ENCODE results near the gene THAP4. TPM values are rescaled to one million over a fixed set of nuclear protein-coding genes. Genes with fewer than 3 reads are reported as not detected.

The THAP4 gene
- total and polyA plus RNA-seq, 8 donors: 16.0 to 172 (median 49.3) TPM

GRCh38 chr2:241539616-241540374 is 97.2 kb downstream of the THAP4 start:
- intact Hi-C loops (cut with DNase I; ENCODE audit: low total_unique reads): no loop called here
- Histone ChIP-seq H3K4me1 (peaks cover 15 to 22% (median 19%) of the 10 kb centered on the region in 4 donors), H3K27me3 (peaks cover 7 to 45% (median 17%) of the 10 kb centered on the region in 3 donors), H3K4me3 (no peak overlapping the region), H3K36me3 (no peaks in the 10 kb centered on the region), H3K9me3 (no peaks in the 10 kb centered on the region), H3K27ac (peak overlapping the region in 1 of 5 donors; percentile 69)
- WGBS, 5 donors: 92 to 97% (median 95%) methylated on average over 6 to 11 of the region's 11 CpGs
- TF ChIP-seq EP300 (IDR thresholded peaks at IDR 0.05) (no peak), CTCF (IDR thresholded peaks at IDR 0.05) (no peak), POLR2AphosphoS5 (IDR thresholded peaks at IDR 0.05) (no peak), POLR2A (IDR thresholded peaks at IDR 0.05) (no peak)
- DNase-seq: no peak

GRCh38 chr2:241538838-241539615 is 97.9 kb downstream of the THAP4 start:
- intact Hi-C loops (cut with DNase I; ENCODE audit: low total_unique reads): no loop called here
- no peak for DNase-seq
- H3K27me3 ChIP-seq: peaks cover 7 to 45% (median 17%) of the 10 kb centered on the region in 3 donors
- no peak for TF ChIP-seq EP300 (IDR thresholded peaks at IDR 0.05)
- TF ChIP-seq POLR2AphosphoS5 (IDR thresholded peaks at IDR 0.05): no peak
- TF ChIP-seq CTCF (IDR thresholded peaks at IDR 0.05): no peak
- no peak for TF ChIP-seq POLR2A (IDR thresholded peaks at IDR 0.05)
- no peaks in the 10 kb centered on the region for H3K36me3 ChIP-seq
- no peaks in the 10 kb centered on the region for H3K9me3 ChIP-seq
- WGBS, 5 donors: 86 to 91% (median 90%) methylated on average over 15 of the region's 15 CpGs
- H3K4me3 ChIP-seq: no peak overlapping the region
- H3K4me1 ChIP-seq: peaks cover 15 to 22% (median 19%) of the 10 kb centered on the region in 4 donors
- no peak overlapping the region for H3K27ac ChIP-seq

- intact Hi-C loops (cut with DNase I; ENCODE audit: low total_unique reads): no loop called here
- peak in 1 of 2 donors; percentile 66 for DNase-seq
- no peak overlapping the region for H3K27ac ChIP-seq
- no peak for TF ChIP-seq EP300 (IDR thresholded peaks at IDR 0.05)
- TF ChIP-seq CTCF (IDR thresholded peaks at IDR 0.05): no peak
- TF ChIP-seq POLR2AphosphoS5 (IDR thresholded peaks at IDR 0.05): no peak
- TF ChIP-seq POLR2A (IDR thresholded peaks at IDR 0.05): no peak
- H3K9me3 ChIP-seq: no peaks in the 10 kb centered on the region
- no peaks in the 10 kb centered on the region for H3K36me3 ChIP-seq
- H3K4me1 ChIP-seq: peaks cover 8 to 12% (median 8%) of the 10 kb centered on the region in 4 donors
- WGBS, 5 donors: 35 to 51% (median 42%) methylated on average over 13 of the region's 13 CpGs
- no peak overlapping the region for H3K4me3 ChIP-seq
- H3K27me3 ChIP-seq: peaks cover 0 to 24% (median 6%) of the 10 kb centered on the region in 3 donors
Observed at GRCh38 chr2:241535871-241536655, 100.9 kb downstream of the THAP4 start.

Measured in stomach (tissue), 9 donors.